Stomach (tissue), 9 donors: ENCODE measurements around the gene GLTP. TPM values are rescaled to one million over a fixed set of nuclear protein-coding genes. Genes with fewer than 3 reads are reported as not detected.
"Not testable (repeated sequence)": the region's sequence is repeated elsewhere in the genome, so short reads cannot be mapped to it uniquely, and the experiment has no call there.

Experiments
- DNase-seq, 2 donors: peaks; one replicate each; pipeline versions ENCODE4 v3.0.0 to v3.0.0-alpha.2; 2013 to 2019
- H3K27ac ChIP-seq, 5 donors: fragments of 200-600 bp in 4 of 5; sonication (generic) in 4 of 5; one replicate each; pipeline ENCODE4 v1.5.1; 2013 to 2019; ENCODE audit warnings: mild to moderate bottlenecking in 1 of 5, moderate library complexity in 1 of 5
- H3K27me3 ChIP-seq, 3 donors: fragments of 200-600 bp; sonication (generic); one replicate each; pipeline ENCODE4 v1.5.1; 2017 to 2019; ENCODE audit warnings: mixed run types in 1 of 3
- H3K36me3 ChIP-seq, 4 donors: fragments of 200-600 bp; sonication (generic); 1 replicate in 3 of 4; 2 replicates in 1 of 4; pipeline ENCODE4 v1.5.1; 2016 to 2019
- H3K4me1 ChIP-seq, 4 donors: fragments of 200-600 bp; sonication (generic); one replicate each; pipeline ENCODE4 v1.5.1; 2016 to 2019
- H3K4me3 ChIP-seq, 4 donors: fragments of 200-600 bp; sonication (generic) in 3 of 4; one replicate each; pipeline ENCODE4 v1.5.1; 2016 to 2019; ENCODE audit warnings: mild to moderate bottlenecking in 1 of 4
- H3K9me3 ChIP-seq, 4 donors: fragments of 200-600 bp; sonication (generic); one replicate each; pipeline ENCODE4 v1.5.1; 2016 to 2019
- EP300 ChIP-seq: sonication (generic); formaldehyde crosslinking; IDR thresholded peaks from one replicate; pipeline ENCODE4 v1.6.1; 2017; ENCODE audit warnings: antibody characterized with exemption
- POLR2A ChIP-seq, 4 donors: fragments of 450-650 bp; IDR thresholded peaks; one replicate each; pipeline ENCODE4 v1.6.1; 2016; ENCODE audit warnings: antibody characterized with exemption in 4 of 4, control low read depth in 2 of 4, mild to moderate bottlenecking in 1 of 4, moderate library complexity in 1 of 4
- POLR2AphosphoS5 ChIP-seq, 3 donors: sonication (generic); formaldehyde crosslinking; IDR thresholded peaks; one replicate each; pipeline ENCODE4 v1.6.1; 2016; ENCODE audit warnings: antibody characterized with exemption in 3 of 3
- WGBS, 5 donors: extraction: QIAGEN DNeasy Blood & Tissue Kit in 3 of 5; methylation state at CpG; one replicate each; pipeline versions ENCODE4 v1.1.5 to v1.1.7; 2013 to 2018; 5-methylcytosine and 5-hydroxymethylcytosine counted together
- intact Hi-C: fragments of 100-400 bp; cut with DNase I; formaldehyde crosslinking; loops from one replicate; pipeline ENCODE4 v1.15.1; 2023; ENCODE audit warnings: low total_unique reads
- polyA plus RNA-seq, 3 donors: library from polyadenylated mRNA; stranded (reverse); fragments of 200-250 nt; gene quantifications; one replicate each; pipeline ENCODE4 v1.2.3, GENCODE V29; 2013
- total RNA-seq, 5 donors: library from RNA; depleted of rRNA; stranded (reverse); fragments of >200 nt; gene quantifications; one replicate each; pipeline versions ENCODE4 v1.1.0 to v1.2.3, GENCODE V29; 2014 to 2016
- TF ChIP-seq, protein P1 (sequence below), 7 experiments: fragments of 450-650 bp in 4 of 7; fragments of 200-600 bp in 3 of 7; sonication (generic) in 3 of 7; IDR thresholded peaks; one replicate each; pipeline ENCODE4 v1.5.1; 2016 to 2019; ENCODE audit warnings: antibody characterized with exemption in 7 of 7, control low read depth in 2 of 7, mild to moderate bottlenecking in 1 of 7
- donor health status: healthy with polysubstance abuse.
- donor health status: Bipolar disorder and iron deficiency.
- donor health status: healthy.

GLTP gene
- total and polyA plus RNA-seq, 8 donors = 26.4 to 93.6 (median 50.1) TPM

DNA sequence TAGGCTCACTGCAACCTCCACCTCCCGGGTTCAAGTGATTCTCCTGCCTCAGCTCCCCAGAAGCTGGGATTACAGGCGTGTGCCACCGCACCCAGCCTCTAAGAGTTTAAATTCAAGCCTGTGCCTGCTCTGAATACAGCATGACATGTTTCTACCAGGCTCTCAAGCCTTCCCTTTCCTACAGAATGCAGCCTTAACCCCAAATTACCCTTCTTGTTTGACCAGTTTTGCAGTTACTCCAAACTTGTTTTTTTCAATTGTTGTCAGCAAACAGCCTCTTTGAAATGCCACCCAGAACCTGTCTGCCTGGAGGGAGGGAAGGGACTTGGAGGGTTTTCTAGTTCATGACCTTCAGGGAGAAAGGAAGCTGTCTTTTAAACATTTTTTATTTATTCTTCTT lies 15.4 kb downstream of the GLTP start:
- intact Hi-C loops = no loop called here
- Histone ChIP-seq H3K36me3 (peaks cover 0 to 15% (median 12%) of the 10 kb centered on the region in 4 donors), H3K27ac (peak overlapping the region; percentile 73 to 90 (median 78)), H3K4me1 (peaks cover 21 to 27% (median 24%) of the 10 kb centered on the region in 4 donors), H3K4me3 (no peak overlapping the region), H3K9me3 (no peaks in the 10 kb centered on the region), H3K27me3 (no peaks in the 10 kb centered on the region)
- TF ChIP-seq POLR2AphosphoS5 (IDR thresholded peaks at IDR 0.05) (no peak), EP300 (no peak), POLR2A (IDR thresholded peaks at IDR 0.05) (no peak)
- TF ChIP-seq, protein P1, sequence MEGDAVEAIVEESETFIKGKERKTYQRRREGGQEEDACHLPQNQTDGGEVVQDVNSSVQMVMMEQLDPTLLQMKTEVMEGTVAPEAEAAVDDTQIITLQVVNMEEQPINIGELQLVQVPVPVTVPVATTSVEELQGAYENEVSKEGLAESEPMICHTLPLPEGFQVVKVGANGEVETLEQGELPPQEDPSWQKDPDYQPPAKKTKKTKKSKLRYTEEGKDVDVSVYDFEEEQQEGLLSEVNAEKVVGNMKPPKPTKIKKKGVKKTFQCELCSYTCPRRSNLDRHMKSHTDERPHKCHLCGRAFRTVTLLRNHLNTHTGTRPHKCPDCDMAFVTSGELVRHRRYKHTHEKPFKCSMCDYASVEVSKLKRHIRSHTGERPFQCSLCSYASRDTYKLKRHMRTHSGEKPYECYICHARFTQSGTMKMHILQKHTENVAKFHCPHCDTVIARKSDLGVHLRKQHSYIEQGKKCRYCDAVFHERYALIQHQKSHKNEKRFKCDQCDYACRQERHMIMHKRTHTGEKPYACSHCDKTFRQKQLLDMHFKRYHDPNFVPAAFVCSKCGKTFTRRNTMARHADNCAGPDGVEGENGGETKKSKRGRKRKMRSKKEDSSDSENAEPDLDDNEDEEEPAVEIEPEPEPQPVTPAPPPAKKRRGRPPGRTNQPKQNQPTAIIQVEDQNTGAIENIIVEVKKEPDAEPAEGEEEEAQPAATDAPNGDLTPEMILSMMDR (IDR thresholded peaks at IDR 0.05) = no peak
- DNase-seq = peak in 1 of 2 donors; percentile 70
- WGBS, 5 donors = 30 to 53% (median 46%) methylated on average over 3 of the region's 3 CpGs

DNA sequence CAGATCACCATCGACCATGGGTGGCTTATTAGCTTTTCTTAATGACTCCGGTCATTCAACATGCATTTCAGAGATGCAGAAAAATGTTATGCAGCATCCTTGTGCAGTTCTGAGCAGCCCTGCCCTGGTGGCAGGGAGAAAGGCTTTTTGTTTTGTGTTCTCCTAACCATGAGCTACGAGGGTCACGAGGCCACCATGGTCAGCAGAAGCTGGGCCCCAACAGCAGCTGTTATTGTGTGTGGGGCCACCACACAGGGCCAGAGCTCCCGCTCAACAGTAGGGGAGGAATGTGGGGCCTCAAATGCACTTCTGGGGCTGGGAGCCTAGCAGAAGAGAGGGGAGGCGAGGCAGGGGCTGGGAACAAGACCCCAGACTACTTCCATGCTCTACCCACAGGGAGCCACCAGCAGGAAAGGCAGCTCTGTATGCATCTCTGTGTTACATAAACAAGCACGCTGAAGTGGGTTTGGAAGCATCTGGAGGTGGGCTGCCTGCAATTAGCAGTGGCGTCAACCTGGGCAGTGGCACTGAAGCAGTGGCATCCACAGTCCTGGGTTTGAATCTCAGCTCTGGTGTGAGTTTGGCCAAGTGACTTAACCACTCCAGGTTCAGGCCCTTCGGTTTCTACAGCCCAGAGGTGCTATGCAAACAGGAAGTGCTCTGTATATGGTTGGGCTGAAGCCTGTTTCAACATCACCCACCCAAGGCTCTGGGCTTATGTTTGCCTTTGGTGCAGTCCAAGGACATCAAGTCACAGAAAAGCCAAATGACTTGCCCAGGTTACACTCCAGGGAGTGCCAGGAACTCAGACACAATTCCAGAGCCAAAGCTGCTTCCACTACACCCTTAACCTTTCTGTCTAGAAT lies 16.3 kb downstream of the GLTP start:
- H3K9me3 ChIP-seq = no peaks in the 10 kb centered on the region
- H3K4me3 ChIP-seq = no peak overlapping the region
- WGBS, 5 donors = 69 to 78% (median 72%) methylated on average over 8 to 9 of the region's 9 CpGs
- H3K4me1 ChIP-seq = peaks cover 21 to 27% (median 24%) of the 10 kb centered on the region in 4 donors
- intact Hi-C loops = no loop called here
- no peaks in the 10 kb centered on the region for H3K27me3 ChIP-seq
- TF ChIP-seq, protein P1 (IDR thresholded peaks at IDR 0.05) = no peak
- no peak for TF ChIP-seq EP300
- TF ChIP-seq POLR2AphosphoS5 (IDR thresholded peaks at IDR 0.05) = peak; percentile 13 to 77 (median 55)
- H3K27ac ChIP-seq = peak overlapping the region; percentile 63 to 86 (median 77)
- peak; percentile 76 to 79 for DNase-seq
- peaks cover 0 to 15% (median 12%) of the 10 kb centered on the region in 4 donors for H3K36me3 ChIP-seq

DNA sequence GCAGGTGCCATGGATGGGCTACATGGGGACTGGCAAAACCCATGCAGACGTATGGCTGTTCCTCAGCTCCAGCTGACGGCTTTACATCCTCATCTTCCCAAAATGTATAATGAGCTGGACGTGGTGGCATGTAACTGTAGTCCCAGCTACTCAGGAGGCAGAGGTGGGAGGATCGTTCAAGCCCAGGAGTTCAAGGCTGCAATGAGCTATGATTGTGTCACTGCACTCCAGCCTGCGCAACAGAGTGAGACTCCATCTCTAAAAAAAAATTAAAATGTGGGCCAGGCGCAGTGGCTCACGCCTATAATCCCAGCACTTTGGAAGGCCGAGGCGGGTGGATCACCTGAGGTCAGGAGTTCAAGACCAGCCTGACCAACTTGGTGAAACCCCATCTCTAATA lies 17.9 kb downstream of the GLTP start:
- DNase-seq, intact Hi-C loops, H3K4me3 ChIP-seq, H3K27ac ChIP-seq, H3K9me3 ChIP-seq, H3K27me3 ChIP-seq: not testable (repeated sequence)
- WGBS, 5 donors = 90 to 96% (median 94%) methylated on average over 8 to 9 of the region's 9 CpGs
- Histone ChIP-seq H3K4me1 (peaks cover 21 to 27% (median 24%) of the 10 kb centered on the region in 4 donors), H3K36me3 (peaks cover 5 to 26% (median 25%) of the 10 kb centered on the region in 4 donors)

DNA sequence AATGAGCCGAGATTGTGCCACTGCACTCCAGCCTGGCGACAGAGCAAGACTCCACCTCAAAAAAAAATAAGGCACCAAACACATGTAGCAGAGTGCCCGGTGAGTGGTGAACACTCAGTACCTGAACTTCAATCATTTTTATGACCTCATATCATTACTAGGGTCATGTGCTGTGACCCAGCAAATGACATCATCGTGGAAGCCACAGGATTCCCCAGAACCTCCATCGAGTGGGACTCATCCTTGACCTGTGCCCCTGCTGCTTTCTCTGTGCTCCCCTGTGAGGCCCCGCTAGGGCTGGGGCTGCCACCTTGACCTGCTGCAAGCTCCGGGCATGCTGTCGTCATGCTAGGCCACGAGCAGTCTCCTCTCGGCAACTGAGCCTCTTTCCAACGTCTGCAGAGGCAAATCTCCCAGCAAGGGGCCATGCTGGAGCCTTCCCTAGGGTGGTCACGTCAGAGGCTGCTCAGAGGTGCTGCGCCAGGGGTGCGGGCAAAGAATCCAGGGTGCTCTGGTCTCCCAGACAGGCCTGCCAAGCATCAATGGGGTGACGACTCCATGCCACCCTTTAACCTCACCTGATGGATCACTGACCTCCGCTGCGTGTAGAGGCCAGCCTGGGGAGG lies 18.5 kb downstream of the GLTP start:
- no peaks in the 10 kb centered on the region for H3K9me3 ChIP-seq
- 76 to 88% (median 82%) methylated on average over 13 to 17 of the region's 17 CpGs for WGBS, 5 donors
- TF ChIP-seq POLR2A (IDR thresholded peaks at IDR 0.05) = no peak
- TF ChIP-seq, protein P1 (IDR thresholded peaks at IDR 0.05) = no peak
- TF ChIP-seq POLR2AphosphoS5 (IDR thresholded peaks at IDR 0.05) = no peak
- no peak for TF ChIP-seq EP300
- peaks cover 21 to 27% (median 24%) of the 10 kb centered on the region in 4 donors for H3K4me1 ChIP-seq
- H3K4me3 ChIP-seq = no peak overlapping the region
- intact Hi-C loops = no loop called here
- H3K27ac ChIP-seq = no peak overlapping the region
- no peaks in the 10 kb centered on the region for H3K27me3 ChIP-seq
- no peak for DNase-seq
- H3K36me3 ChIP-seq = peaks cover 12 to 33% (median 32%) of the 10 kb centered on the region in 4 donors
